Activated CD4-positive, alpha-beta T cell treated with anti-CD3 and anti-CD28 coated beads for 36 hours (primary cell): Measurements from ENCODE around the gene DEFB115. TPM values are rescaled to one million over a fixed set of nuclear protein-coding genes. Genes with fewer than 3 reads are reported as not detected.

Source experiments
- total RNA-seq, 2 experiments: library from RNA; stranded (reverse); gene quantifications; one replicate each; pipeline ENCODE4 v1.2.3, GENCODE V29; 2021

Gene DEFB115
- total RNA-seq, 2 experiments from 2014 or later: not detected

Other genes starting within 250 kb of the DEFB115 start
- not detected for gene DEFB116, start 50.9 kb downstream of the DEFB115 start, total RNA-seq
- not detected for gene DEFB118, start 110.9 kb downstream of the DEFB115 start, total RNA-seq
- not detected for gene DEFB119, start 132.9 kb downstream of the DEFB115 start, total RNA-seq
- not detected for gene DEFB121, start 148.6 kb downstream of the DEFB115 start, total RNA-seq
- gene DEFB123, start 183.0 kb downstream of the DEFB115 start, total RNA-seq: not detected
- not detected for gene DEFB124, start 217.5 kb downstream of the DEFB115 start, total RNA-seq
- not detected for gene REM1, start 217.6 kb downstream of the DEFB115 start, total RNA-seq